ENCODE data around the gene BRK1. TPM values are rescaled to one million over a fixed set of nuclear protein-coding genes. Genes with fewer than 3 reads are reported as not detected.

Gene BRK1
- total and polyA plus RNA-seq, 2 donors (not counting 1 experiment from before 2014, with no cell fraction given): 112 to 303 TPM

DNA sequence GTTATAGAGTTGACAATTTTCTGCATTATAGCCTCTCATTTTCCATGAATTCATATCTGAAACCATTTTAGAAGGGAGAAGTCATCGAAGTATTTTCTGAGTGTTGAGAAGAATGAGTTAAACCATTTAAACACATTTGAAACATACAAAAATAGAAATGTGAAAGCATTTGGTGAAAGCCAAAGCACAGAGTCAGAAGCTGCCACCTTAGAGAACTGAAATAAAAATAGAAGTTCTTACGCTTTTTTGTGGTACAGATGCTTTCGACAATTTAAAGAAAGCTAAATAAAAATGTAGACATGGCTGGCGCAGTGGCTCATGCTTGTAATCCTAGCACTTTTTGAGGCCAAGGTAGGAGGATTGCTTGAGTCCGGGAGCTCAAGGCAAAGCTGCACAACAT is 16.4 kb upstream of the BRK1 start:
- no peaks in the 10 kb centered on the region for H3K9me3 ChIP-seq (ENCODE audit: control insufficient read depth, insufficient read depth, low read depth, low read length)

DNA sequence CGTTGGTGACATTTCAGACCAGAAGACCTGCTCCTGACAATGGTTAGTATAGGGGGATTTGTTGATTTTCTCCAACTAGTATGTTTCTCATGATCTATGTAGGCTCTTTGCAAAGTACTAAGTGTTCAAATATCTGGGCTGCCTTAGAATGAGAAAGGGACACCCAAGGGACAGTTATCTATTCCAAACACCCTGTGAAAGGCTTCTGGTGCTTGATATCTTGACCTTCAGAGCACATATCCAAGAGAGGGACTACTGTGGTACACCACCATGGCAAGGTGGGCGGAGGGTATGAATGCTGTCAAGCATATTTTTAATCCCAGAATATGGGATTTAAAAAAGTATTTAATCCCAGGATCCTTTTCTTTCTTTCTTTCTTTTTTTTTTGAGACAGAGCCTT is 8.6 kb upstream of the BRK1 start:
- no peak overlapping the region for H3K4me2 ChIP-seq (ENCODE audit: extremely low read depth, insufficient read depth, low read length)
- no peaks in the 10 kb centered on the region for H3K4me1 ChIP-seq (ENCODE audit: control insufficient read depth, extremely low read depth, insufficient read depth, low read length)
- H2AFZ ChIP-seq (ENCODE audit: low read length): no peak overlapping the region
- DNase-seq (ENCODE audit: low read depth in 2 of 2): no peak
- H3K4me3 ChIP-seq (replicated peaks in 1 of 4; ENCODE audit: control extremely low read depth in 1 of 4, insufficient read depth in 1 of 4, low read depth in 3 of 4, low read length in 4 of 4): no peak overlapping the region
- H3K36me3 ChIP-seq (ENCODE audit: control insufficient read depth, insufficient read depth, low read length): no peaks in the 10 kb centered on the region
- no peaks in the 10 kb centered on the region for H3K27me3 ChIP-seq (ENCODE audit: control insufficient read depth, insufficient read depth, low read length)
- no peaks in the 10 kb centered on the region for H4K20me1 ChIP-seq (ENCODE audit: control insufficient read depth, extremely low read depth, insufficient read depth, low read length)
- H3K27ac ChIP-seq (ENCODE audit: insufficient read depth, low read length): no peak overlapping the region
- TF ChIP-seq, protein P1, sequence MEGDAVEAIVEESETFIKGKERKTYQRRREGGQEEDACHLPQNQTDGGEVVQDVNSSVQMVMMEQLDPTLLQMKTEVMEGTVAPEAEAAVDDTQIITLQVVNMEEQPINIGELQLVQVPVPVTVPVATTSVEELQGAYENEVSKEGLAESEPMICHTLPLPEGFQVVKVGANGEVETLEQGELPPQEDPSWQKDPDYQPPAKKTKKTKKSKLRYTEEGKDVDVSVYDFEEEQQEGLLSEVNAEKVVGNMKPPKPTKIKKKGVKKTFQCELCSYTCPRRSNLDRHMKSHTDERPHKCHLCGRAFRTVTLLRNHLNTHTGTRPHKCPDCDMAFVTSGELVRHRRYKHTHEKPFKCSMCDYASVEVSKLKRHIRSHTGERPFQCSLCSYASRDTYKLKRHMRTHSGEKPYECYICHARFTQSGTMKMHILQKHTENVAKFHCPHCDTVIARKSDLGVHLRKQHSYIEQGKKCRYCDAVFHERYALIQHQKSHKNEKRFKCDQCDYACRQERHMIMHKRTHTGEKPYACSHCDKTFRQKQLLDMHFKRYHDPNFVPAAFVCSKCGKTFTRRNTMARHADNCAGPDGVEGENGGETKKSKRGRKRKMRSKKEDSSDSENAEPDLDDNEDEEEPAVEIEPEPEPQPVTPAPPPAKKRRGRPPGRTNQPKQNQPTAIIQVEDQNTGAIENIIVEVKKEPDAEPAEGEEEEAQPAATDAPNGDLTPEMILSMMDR (conservative IDR thresholded peaks at IDR 0.05 in 1 of 2, IDR thresholded peaks at IDR 0.05 in 1 of 2; ENCODE audit: low read depth in 1 of 2, low read length in 2 of 2): no peak
- H3K9me3 ChIP-seq (ENCODE audit: control insufficient read depth, insufficient read depth, low read depth, low read length): no peaks in the 10 kb centered on the region
- no peaks in the 10 kb centered on the region for H3K79me2 ChIP-seq (ENCODE audit: control insufficient read depth, insufficient read depth, low read length)
- no peak overlapping the region for H3K9ac ChIP-seq (ENCODE audit: insufficient read depth, low read length)

More for the DNA sequence above, 16.4 kb upstream of the BRK1 start:
- Histone ChIP-seq H3K79me2 (ENCODE audit: control insufficient read depth, insufficient read depth, low read length) (no peaks in the 10 kb centered on the region), H3K4me2 (ENCODE audit: extremely low read depth, insufficient read depth, low read length) (no peak overlapping the region), H3K36me3 (ENCODE audit: control insufficient read depth, insufficient read depth, low read length) (peaks cover 2% of the 10 kb centered on the region), H3K27ac (ENCODE audit: insufficient read depth, low read length) (no peak overlapping the region), H3K4me3 (replicated peaks in 1 of 4; ENCODE audit: control extremely low read depth in 1 of 4, insufficient read depth in 1 of 4, low read depth in 3 of 4, low read length in 4 of 4) (no peak overlapping the region), H2AFZ (ENCODE audit: low read length) (no peak overlapping the region), H4K20me1 (ENCODE audit: control insufficient read depth, extremely low read depth, insufficient read depth, low read length) (no peaks in the 10 kb centered on the region), H3K9ac (ENCODE audit: insufficient read depth, low read length) (no peak overlapping the region), H3K27me3 (ENCODE audit: control insufficient read depth, insufficient read depth, low read length) (no peaks in the 10 kb centered on the region), H3K4me1 (ENCODE audit: control insufficient read depth, extremely low read depth, insufficient read depth, low read length) (peaks cover 6% of the 10 kb centered on the region)
- no peak for DNase-seq (ENCODE audit: low read depth in 2 of 2)
- no peak for TF ChIP-seq EZH2 (IDR thresholded peaks at IDR 0.05; ENCODE audit: low read length, missing control alignments)
- TF ChIP-seq, protein P1 (conservative IDR thresholded peaks at IDR 0.05 in 1 of 2, IDR thresholded peaks at IDR 0.05 in 1 of 2; ENCODE audit: low read depth in 1 of 2, low read length in 2 of 2): no peak

DNA sequence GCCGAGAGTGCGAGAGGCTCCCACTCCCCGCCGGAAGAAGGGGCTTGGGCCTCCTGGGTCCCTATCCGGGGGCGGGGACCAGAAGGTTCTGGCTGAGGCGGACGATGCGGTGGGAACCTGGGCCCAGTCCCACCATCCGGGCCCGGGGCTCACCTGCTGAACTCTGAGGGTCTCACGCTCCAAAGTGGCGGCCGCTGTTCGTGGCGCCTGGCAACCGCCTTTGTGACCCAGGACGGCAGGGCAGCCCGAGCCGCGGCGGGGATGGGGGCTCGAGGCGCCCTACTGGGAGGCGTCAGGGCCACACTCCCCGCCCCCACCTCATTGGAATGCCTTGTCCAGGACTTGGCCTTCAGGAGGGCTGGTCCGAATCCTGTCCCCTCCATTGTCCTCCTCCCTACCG is 7.4 kb upstream of the BRK1 start, which contains the start of gene FANCD2OS:
FANCD2OS (minus strand) TSS at position 165 of the 400 bp plus-strand sequence. CDS start 3,481 bp downstream, outside the sequence.
- TF ChIP-seq EZH2 (IDR thresholded peaks at IDR 0.05; ENCODE audit: low read length, missing control alignments): no peak
- Histone ChIP-seq H3K27me3 (ENCODE audit: control insufficient read depth, insufficient read depth, low read length) (no peaks in the 10 kb centered on the region), H3K79me2 (ENCODE audit: control insufficient read depth, insufficient read depth, low read length) (no peaks in the 10 kb centered on the region), H3K36me3 (ENCODE audit: control insufficient read depth, insufficient read depth, low read length) (no peaks in the 10 kb centered on the region), H3K4me1 (ENCODE audit: control insufficient read depth, extremely low read depth, insufficient read depth, low read length) (no peaks in the 10 kb centered on the region), H2AFZ (ENCODE audit: low read length) (no peak within 1 kb of the TSS), H3K4me2 (ENCODE audit: extremely low read depth, insufficient read depth, low read length) (no peak within 1 kb of the TSS), H3K27ac (ENCODE audit: insufficient read depth, low read length) (no peak within 1 kb of the TSS), H3K9me3 (ENCODE audit: control insufficient read depth, insufficient read depth, low read depth, low read length) (no peaks in the 10 kb centered on the region), H3K9ac (ENCODE audit: insufficient read depth, low read length) (no peak within 1 kb of the TSS), H3K4me3 (replicated peaks in 1 of 4; ENCODE audit: control extremely low read depth in 1 of 4, insufficient read depth in 1 of 4, low read depth in 3 of 4, low read length in 4 of 4) (no peak within 1 kb of the TSS), H4K20me1 (ENCODE audit: control insufficient read depth, extremely low read depth, insufficient read depth, low read length) (no peaks in the 10 kb centered on the region)
- no peak for DNase-seq (ENCODE audit: low read depth in 2 of 2)
